ENCODE measurements around the gene OR6J1. TPM values are rescaled to one million over a fixed set of nuclear protein-coding genes. Genes with fewer than 3 reads are reported as not detected.
A peak's percentile ranks its signal among the peaks of the same experiment; 100 is the strongest.

The OR6J1 gene
- total and polyA plus RNA-seq, 2 of the 13 experiments (the other 11 are each of a cell fraction or from before 2014, with no cell fraction given) = not detected

- TF ChIP-seq, protein P1, sequence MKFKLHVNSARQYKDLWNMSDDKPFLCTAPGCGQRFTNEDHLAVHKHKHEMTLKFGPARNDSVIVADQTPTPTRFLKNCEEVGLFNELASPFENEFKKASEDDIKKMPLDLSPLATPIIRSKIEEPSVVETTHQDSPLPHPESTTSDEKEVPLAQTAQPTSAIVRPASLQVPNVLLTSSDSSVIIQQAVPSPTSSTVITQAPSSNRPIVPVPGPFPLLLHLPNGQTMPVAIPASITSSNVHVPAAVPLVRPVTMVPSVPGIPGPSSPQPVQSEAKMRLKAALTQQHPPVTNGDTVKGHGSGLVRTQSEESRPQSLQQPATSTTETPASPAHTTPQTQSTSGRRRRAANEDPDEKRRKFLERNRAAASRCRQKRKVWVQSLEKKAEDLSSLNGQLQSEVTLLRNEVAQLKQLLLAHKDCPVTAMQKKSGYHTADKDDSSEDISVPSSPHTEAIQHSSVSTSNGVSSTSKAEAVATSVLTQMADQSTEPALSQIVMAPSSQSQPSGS (CRISPR knock-in tag; IDR thresholded peaks at IDR 0.05) = peak; percentile 33; the same call in 1 of the 2 replicates
- TF ChIP-seq ZNF839 (CRISPR knock-in tag; IDR thresholded peaks at IDR 0.05; ENCODE audit: borderline replicate concordance) (peak; percentile 95), RORA (CRISPR knock-in tag; IDR thresholded peaks at IDR 0.05) (no peak), TFAP4 (IDR thresholded peaks at IDR 0.05; ENCODE audit: borderline replicate concordance, low read depth) (peak; percentile 63; the same call in 1 of the 2 replicates), SIX1 (CRISPR knock-in tag; IDR thresholded peaks at IDR 0.05; ENCODE audit: borderline replicate concordance) (peak; percentile 42; the same call in 1 of the 2 replicates), PHF8 (CRISPR knock-in tag; IDR thresholded peaks at IDR 0.05) (peak; percentile 96), MIER3 (CRISPR knock-in tag; IDR thresholded peaks at IDR 0.05; ENCODE audit: borderline replicate concordance) (peak; percentile 92; the same call in 1 of the 2 replicates), HMGA1 (CRISPR knock-in tag; conservative IDR thresholded peaks at IDR 0.05) (no peak), TOE1 (CRISPR knock-in tag; IDR thresholded peaks at IDR 0.05) (peak; percentile 77), ZNF24 (IDR thresholded peaks at IDR 0.05) (no peak), ZBTB44 (CRISPR knock-in tag; IDR thresholded peaks at IDR 0.05) (0 out of 2 replicates have a peak, but pooled peaks have one; percentile 9)
- TF ChIP-seq, protein P2, sequence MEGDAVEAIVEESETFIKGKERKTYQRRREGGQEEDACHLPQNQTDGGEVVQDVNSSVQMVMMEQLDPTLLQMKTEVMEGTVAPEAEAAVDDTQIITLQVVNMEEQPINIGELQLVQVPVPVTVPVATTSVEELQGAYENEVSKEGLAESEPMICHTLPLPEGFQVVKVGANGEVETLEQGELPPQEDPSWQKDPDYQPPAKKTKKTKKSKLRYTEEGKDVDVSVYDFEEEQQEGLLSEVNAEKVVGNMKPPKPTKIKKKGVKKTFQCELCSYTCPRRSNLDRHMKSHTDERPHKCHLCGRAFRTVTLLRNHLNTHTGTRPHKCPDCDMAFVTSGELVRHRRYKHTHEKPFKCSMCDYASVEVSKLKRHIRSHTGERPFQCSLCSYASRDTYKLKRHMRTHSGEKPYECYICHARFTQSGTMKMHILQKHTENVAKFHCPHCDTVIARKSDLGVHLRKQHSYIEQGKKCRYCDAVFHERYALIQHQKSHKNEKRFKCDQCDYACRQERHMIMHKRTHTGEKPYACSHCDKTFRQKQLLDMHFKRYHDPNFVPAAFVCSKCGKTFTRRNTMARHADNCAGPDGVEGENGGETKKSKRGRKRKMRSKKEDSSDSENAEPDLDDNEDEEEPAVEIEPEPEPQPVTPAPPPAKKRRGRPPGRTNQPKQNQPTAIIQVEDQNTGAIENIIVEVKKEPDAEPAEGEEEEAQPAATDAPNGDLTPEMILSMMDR (CRISPR knock-in tag; IDR thresholded peaks at IDR 0.05) = no peak
- TF ChIP-seq, protein P3, sequence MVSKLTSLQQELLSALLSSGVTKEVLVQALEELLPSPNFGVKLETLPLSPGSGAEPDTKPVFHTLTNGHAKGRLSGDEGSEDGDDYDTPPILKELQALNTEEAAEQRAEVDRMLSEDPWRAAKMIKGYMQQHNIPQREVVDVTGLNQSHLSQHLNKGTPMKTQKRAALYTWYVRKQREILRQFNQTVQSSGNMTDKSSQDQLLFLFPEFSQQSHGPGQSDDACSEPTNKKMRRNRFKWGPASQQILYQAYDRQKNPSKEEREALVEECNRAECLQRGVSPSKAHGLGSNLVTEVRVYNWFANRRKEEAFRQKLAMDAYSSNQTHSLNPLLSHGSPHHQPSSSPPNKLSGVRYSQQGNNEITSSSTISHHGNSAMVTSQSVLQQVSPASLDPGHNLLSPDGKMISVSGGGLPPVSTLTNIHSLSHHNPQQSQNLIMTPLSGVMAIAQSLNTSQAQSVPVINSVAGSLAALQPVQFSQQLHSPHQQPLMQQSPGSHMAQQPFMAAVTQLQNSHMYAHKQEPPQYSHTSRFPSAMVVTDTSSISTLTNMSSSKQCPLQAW (CRISPR knock-in tag; IDR thresholded peaks at IDR 0.05) = peak; percentile 88
- TF ChIP-seq, protein P4, sequence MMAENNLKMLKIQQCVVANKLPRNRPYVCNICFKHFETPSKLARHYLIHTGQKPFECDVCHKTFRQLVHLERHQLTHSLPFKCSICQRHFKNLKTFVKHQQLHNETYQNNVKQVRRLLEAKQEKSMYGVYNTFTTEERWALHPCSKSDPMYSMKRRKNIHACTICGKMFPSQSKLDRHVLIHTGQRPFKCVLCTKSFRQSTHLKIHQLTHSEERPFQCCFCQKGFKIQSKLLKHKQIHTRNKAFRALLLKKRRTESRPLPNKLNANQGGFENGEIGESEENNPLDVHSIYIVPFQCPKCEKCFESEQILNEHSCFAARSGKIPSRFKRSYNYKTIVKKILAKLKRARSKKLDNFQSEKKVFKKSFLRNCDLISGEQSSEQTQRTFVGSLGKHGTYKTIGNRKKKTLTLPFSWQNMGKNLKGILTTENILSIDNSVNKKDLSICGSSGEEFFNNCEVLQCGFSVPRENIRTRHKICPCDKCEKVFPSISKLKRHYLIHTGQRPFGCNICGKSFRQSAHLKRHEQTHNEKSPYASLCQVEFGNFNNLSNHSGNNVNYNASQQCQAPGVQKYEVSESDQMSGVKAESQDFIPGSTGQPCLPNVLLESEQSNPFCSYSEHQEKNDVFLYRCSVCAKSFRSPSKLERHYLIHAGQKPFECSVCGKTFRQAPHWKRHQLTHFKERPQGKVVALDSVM (CRISPR knock-in tag; IDR thresholded peaks at IDR 0.05) = no peak; the same call in 1 of the 2 replicates
- TF ChIP-seq, protein P5, sequence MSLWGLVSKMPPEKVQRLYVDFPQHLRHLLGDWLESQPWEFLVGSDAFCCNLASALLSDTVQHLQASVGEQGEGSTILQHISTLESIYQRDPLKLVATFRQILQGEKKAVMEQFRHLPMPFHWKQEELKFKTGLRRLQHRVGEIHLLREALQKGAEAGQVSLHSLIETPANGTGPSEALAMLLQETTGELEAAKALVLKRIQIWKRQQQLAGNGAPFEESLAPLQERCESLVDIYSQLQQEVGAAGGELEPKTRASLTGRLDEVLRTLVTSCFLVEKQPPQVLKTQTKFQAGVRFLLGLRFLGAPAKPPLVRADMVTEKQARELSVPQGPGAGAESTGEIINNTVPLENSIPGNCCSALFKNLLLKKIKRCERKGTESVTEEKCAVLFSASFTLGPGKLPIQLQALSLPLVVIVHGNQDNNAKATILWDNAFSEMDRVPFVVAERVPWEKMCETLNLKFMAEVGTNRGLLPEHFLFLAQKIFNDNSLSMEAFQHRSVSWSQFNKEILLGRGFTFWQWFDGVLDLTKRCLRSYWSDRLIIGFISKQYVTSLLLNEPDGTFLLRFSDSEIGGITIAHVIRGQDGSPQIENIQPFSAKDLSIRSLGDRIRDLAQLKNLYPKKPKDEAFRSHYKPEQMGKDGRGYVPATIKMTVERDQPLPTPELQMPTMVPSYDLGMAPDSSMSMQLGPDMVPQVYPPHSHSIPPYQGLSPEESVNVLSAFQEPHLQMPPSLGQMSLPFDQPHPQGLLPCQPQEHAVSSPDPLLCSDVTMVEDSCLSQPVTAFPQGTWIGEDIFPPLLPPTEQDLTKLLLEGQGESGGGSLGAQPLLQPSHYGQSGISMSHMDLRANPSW (CRISPR knock-in tag; IDR thresholded peaks at IDR 0.05; ENCODE audit: borderline replicate concordance) = 0 out of 2 replicates have a peak, but pooled peaks have one; percentile 26
Observed at GRCh38 chr14:22589096-22589839, 54.9 kb downstream of the OR6J1 start, which contains the start of gene DAD1 (continued).
